ENCODE results near the gene DENND1B. TPM values are rescaled to one million over a fixed set of nuclear protein-coding genes. Genes with fewer than 3 reads are reported as not detected.

The DENND1B gene
- total RNA-seq, 1 donor from 2014 or later = 22.1 TPM

- H3K27me3 Mint-ChIP-seq (ENCODE audit: unreplicated experiment) = no peaks in the 10 kb centered on the region
- no peaks in the 10 kb centered on the region for H3K4me1 Mint-ChIP-seq (ENCODE audit: low read depth, unreplicated experiment)
- H3K4me3 Mint-ChIP-seq (ENCODE audit: unreplicated experiment) = no peak overlapping the region
- TF ChIP-seq CTCF (IDR thresholded peaks at IDR 0.05; ENCODE audit: partially characterized antibody, unreplicated experiment) = no peak
- no peaks in the 10 kb centered on the region for H3K9me3 Mint-ChIP-seq (ENCODE audit: unreplicated experiment)
- H3K36me3 Mint-ChIP-seq (ENCODE audit: unreplicated experiment) = no peaks in the 10 kb centered on the region
- H3K27ac Mint-ChIP-seq (ENCODE audit: unreplicated experiment) = no peak overlapping the region
- no peak for DNase-seq
Measured at GRCh38 chr1:197786280-197786679, 11.0 kb upstream of the DENND1B start.

GRCh38 chr1:197783510-197783948 is 8.2 kb upstream of the DENND1B start:
- Mint-ChIP-seq H3K27me3 (ENCODE audit: unreplicated experiment) (no peaks in the 10 kb centered on the region), H3K4me1 (ENCODE audit: low read depth, unreplicated experiment) (no peaks in the 10 kb centered on the region), H3K27ac (ENCODE audit: unreplicated experiment) (no peak overlapping the region), H3K4me3 (ENCODE audit: unreplicated experiment) (no peak overlapping the region), H3K36me3 (ENCODE audit: unreplicated experiment) (peaks cover 4% of the 10 kb centered on the region), H3K9me3 (ENCODE audit: unreplicated experiment) (no peaks in the 10 kb centered on the region)
- no peak for TF ChIP-seq CTCF (IDR thresholded peaks at IDR 0.05; ENCODE audit: partially characterized antibody, unreplicated experiment)
- no peak for DNase-seq

- H3K27me3 Mint-ChIP-seq (ENCODE audit: unreplicated experiment) = no peaks in the 10 kb centered on the region
- no peak overlapping the region for H3K4me3 Mint-ChIP-seq (ENCODE audit: unreplicated experiment)
- no peaks in the 10 kb centered on the region for H3K4me1 Mint-ChIP-seq (ENCODE audit: low read depth, unreplicated experiment)
- H3K27ac Mint-ChIP-seq (ENCODE audit: unreplicated experiment) = no peak overlapping the region
- H3K36me3 Mint-ChIP-seq (ENCODE audit: unreplicated experiment) = peaks cover 4% of the 10 kb centered on the region
- DNase-seq = no peak
- no peaks in the 10 kb centered on the region for H3K9me3 Mint-ChIP-seq (ENCODE audit: unreplicated experiment)
- TF ChIP-seq CTCF (IDR thresholded peaks at IDR 0.05; ENCODE audit: partially characterized antibody, unreplicated experiment) = no peak
Measured at GRCh38 chr1:197782722-197783360, 7.6 kb upstream of the DENND1B start.

GRCh38 chr1:197781968-197782721 is 6.9 kb upstream of the DENND1B start:
- TF ChIP-seq CTCF (IDR thresholded peaks at IDR 0.05; ENCODE audit: partially characterized antibody, unreplicated experiment) = no peak
- Mint-ChIP-seq H3K36me3 (ENCODE audit: unreplicated experiment) (peaks cover 4% of the 10 kb centered on the region), H3K27me3 (ENCODE audit: unreplicated experiment) (no peaks in the 10 kb centered on the region), H3K4me1 (ENCODE audit: low read depth, unreplicated experiment) (no peaks in the 10 kb centered on the region), H3K27ac (ENCODE audit: unreplicated experiment) (no peak overlapping the region), H3K9me3 (ENCODE audit: unreplicated experiment) (no peaks in the 10 kb centered on the region), H3K4me3 (ENCODE audit: unreplicated experiment) (no peak overlapping the region)
- no peak for DNase-seq

GRCh38 chr1:197779921-197780320 is 4.6 kb upstream of the DENND1B start:
- H3K27ac Mint-ChIP-seq (ENCODE audit: unreplicated experiment) = no peak overlapping the region
- H3K36me3 Mint-ChIP-seq (ENCODE audit: unreplicated experiment) = peaks cover 4% of the 10 kb centered on the region
- no peak for DNase-seq
- no peak for TF ChIP-seq CTCF (IDR thresholded peaks at IDR 0.05; ENCODE audit: partially characterized antibody, unreplicated experiment)
- no peaks in the 10 kb centered on the region for H3K9me3 Mint-ChIP-seq (ENCODE audit: unreplicated experiment)
- H3K4me3 Mint-ChIP-seq (ENCODE audit: unreplicated experiment) = no peak overlapping the region
- no peaks in the 10 kb centered on the region for H3K27me3 Mint-ChIP-seq (ENCODE audit: unreplicated experiment)
- peaks cover 1% of the 10 kb centered on the region for H3K4me1 Mint-ChIP-seq (ENCODE audit: low read depth, unreplicated experiment)

Measured in glutamatergic neuron (in vitro differentiated cells).